GM21390 (cell line): ENCODE results near the gene POP7.
"Not testable (repeated sequence)": the region's sequence is repeated elsewhere in the genome, so short reads cannot be mapped to it uniquely, and the experiment has no call there.

Source experiments
- ATAC-seq: cut with Tn5 transposase; IDR thresholded peaks from one replicate; pipeline ENCODE4 v1.9.1; 2021; ENCODE audit not compliant: unreplicated experiment

Gene POP7

GRCh38 chr7:100705753-100706671 is at the start of gene POP7:
Gene POP7 (plus strand): TSS chr7:100706121. CDS start chr7:100706831, 710 bp downstream.
- ATAC-seq, result peak; percentile 88

- not testable (repeated sequence) for ATAC-seq
Observed at GRCh38 chr7:100662194-100662776, 43.6 kb upstream of the POP7 start.

- ATAC-seq, result no peak
Observed at GRCh38 chr7:100665168-100665726, 40.7 kb upstream of the POP7 start.

GRCh38 chr7:100667331-100668068 is 38.4 kb upstream of the POP7 start:
- no peak for ATAC-seq

- ATAC-seq, result no peak
Observed at GRCh38 chr7:100668069-100668449, 37.9 kb upstream of the POP7 start.

- ATAC-seq, result not testable (repeated sequence)
Observed at GRCh38 chr7:100669106-100669505, 36.8 kb upstream of the POP7 start.

- ATAC-seq, result no peak
Observed at GRCh38 chr7:100670074-100670473, 35.8 kb upstream of the POP7 start.

- no peak for ATAC-seq
Observed at GRCh38 chr7:100671353-100672327, 34.3 kb upstream of the POP7 start.

- ATAC-seq, result peak; percentile 56
Observed at GRCh38 chr7:100673302-100673941, 32.5 kb upstream of the POP7 start, which contains the start of gene GNB2. Gene GNB2 (plus strand): TSS chr7:100673740. CDS start chr7:100676266, 2,526 bp downstream.

GRCh38 chr7:100673942-100674410 is 31.9 kb upstream of the POP7 start:
- ATAC-seq, result no peak

GRCh38 chr7:100674411-100675104 is 31.4 kb upstream of the POP7 start:
- ATAC-seq, result no peak

GRCh38 chr7:100675105-100675451 is 30.8 kb upstream of the POP7 start:
- no peak for ATAC-seq

GRCh38 chr7:100675581-100676350 is 30.2 kb upstream of the POP7 start:
- ATAC-seq, result no peak

GRCh38 chr7:100676501-100677306 is 29.2 kb upstream of the POP7 start:
- no peak for ATAC-seq

- no peak for ATAC-seq
Observed at GRCh38 chr7:100677308-100678267, 28.3 kb upstream of the POP7 start.

GRCh38 chr7:100678291-100678984 is 27.5 kb upstream of the POP7 start:
- ATAC-seq, result no peak
